K562 (cell line): ENCODE measurements around the gene EPB41L4A. TPM values are rescaled to one million over a fixed set of nuclear protein-coding genes. Genes with fewer than 3 reads are reported as not detected.

Experiments
- ATAC-seq: fragments of 200-7000 bp; cut with Tn5 transposase; 3 replicates; pipeline ENCODE4 v1.9.1; 2020; ENCODE audit warnings: moderate library complexity
- BruUV-seq: library from RNA; stranded (reverse); fragments of 400-500 nt; replicated peaks from 2 replicates; lab custom pipeline; 2021; lab: Mats Ljungman, UMichigan
- CTCF ChIA-PET: fragments of 300-600 bp; formaldehyde crosslinking; extraction: SDS; loops from one replicate; lab custom pipeline; 2021; ENCODE audit warnings: low intra/inter-chr PET ratio; lab: Yijun Ruan, JAX
- POLR2A ChIA-PET: fragments of 300-600, 350-650 bp; sonication (Branson Sonifier 250); formaldehyde crosslinking; extraction: SDS; loops from one replicate; lab custom pipeline; 2021; ENCODE audit warnings: antibody characterized with exemption, inconsistent platforms; lab: Yijun Ruan, JAX
- DNase-seq, 4 experiments: peaks; one replicate each; pipeline versions ENCODE4 v3.0.0 to v3.0.0-alpha.2; 2011 to 2018; ENCODE audit warnings: low spot score in 3 of 4, mixed read lengths in 3 of 4; ENCODE audit errors: extremely low read depth in 1 of 4
- FAIRE-seq: peaks from 2 replicates; lab custom pipeline; 2011; peaks lifted over from hg19 to GRCh38; lab: Jason Lieb, UNC
- H2AFZ ChIP-seq: 2 replicates; pipeline ENCODE4 v1.6.0; 2011; ENCODE audit warnings: low read depth, low read length, control low read depth, inconsistent platforms
- H3K27ac ChIP-seq: fragments of 200-600 bp; 3 replicates; pipeline ENCODE4 v1.8.0; 2011; ENCODE audit warnings: low read depth, mild to moderate bottlenecking, control low read depth, inconsistent platforms, low read length, moderate library complexity, mixed read lengths; ENCODE audit errors: extremely low read depth
- H3K27me3 ChIP-seq, 2 experiments: fragments of 300-600 bp in 1 of 2; 2 replicates in 1 of 2; 3 replicates in 1 of 2; pipeline versions ENCODE4 v1.6.0 to v1.8.0; 2011; ENCODE audit warnings: inconsistent platforms in 2 of 2, low read length in 2 of 2, mild to moderate bottlenecking in 1 of 2, mixed read lengths in 1 of 2, moderate library complexity in 1 of 2; ENCODE audit not compliant: control insufficient read depth in 2 of 2, insufficient read depth in 2 of 2
- H3K36me3 ChIP-seq: fragments of 300-600 bp; 3 replicates; pipeline ENCODE4 v1.8.0; 2011; ENCODE audit warnings: mild to moderate bottlenecking, low read length, inconsistent platforms; ENCODE audit not compliant: control insufficient read depth, insufficient read depth
- H3K4me1 ChIP-seq, 2 experiments: fragments of 200-600 bp in 1 of 2; replicated peaks in 1 of 2; 2 replicates in 1 of 2; 3 replicates in 1 of 2; pipeline versions ENCODE4 v1.5.1 to v1.8.0; 2011; ENCODE audit warnings: inconsistent platforms in 2 of 2, low read length in 2 of 2, mild to moderate bottlenecking in 1 of 2, mixed read lengths in 1 of 2, moderate library complexity in 1 of 2; ENCODE audit not compliant: control insufficient read depth in 2 of 2, insufficient read depth in 2 of 2
- H3K4me2 ChIP-seq: 2 replicates; pipeline ENCODE4 v1.6.1; 2011; ENCODE audit warnings: low read length, control low read depth, inconsistent platforms, mixed read lengths; ENCODE audit not compliant: insufficient read depth
- H3K4me3 ChIP-seq: fragments of 200-600 bp; sonication (generic), shearing (Covaris generic); 2 replicates; pipeline ENCODE4 v1.5.1; 2016; ENCODE audit warnings: control low read depth, inconsistent platforms
- H3K79me2 ChIP-seq: fragments of 200-600 bp; 3 replicates; pipeline ENCODE4 v1.8.0; 2011; ENCODE audit warnings: low read length, inconsistent platforms; ENCODE audit not compliant: control insufficient read depth, insufficient read depth
- H3K9ac ChIP-seq, 2 experiments: 2 replicates each; pipeline versions ENCODE4 v1.6.0 to v1.6.1; 2011; ENCODE audit warnings: low read depth in 2 of 2, low read length in 2 of 2, control low read depth in 1 of 2, inconsistent platforms in 1 of 2, mild to moderate bottlenecking in 1 of 2, mixed read lengths in 1 of 2; ENCODE audit not compliant: insufficient read depth in 1 of 2
- H3K9me1 ChIP-seq: one replicate; pipeline ENCODE4 v1.6.0; 2011; ENCODE audit warnings: inconsistent platforms, mild to moderate bottlenecking, low read length, moderate library complexity; ENCODE audit not compliant: control insufficient read depth, insufficient read depth
- H3K9me3 ChIP-seq: replicated peaks from 2 replicates; pipeline ENCODE4 v1.5.1; 2011; ENCODE audit warnings: low read depth, low read length, inconsistent platforms; ENCODE audit not compliant: control insufficient read depth, insufficient read depth
- H4K20me1 ChIP-seq: replicated peaks from 2 replicates; pipeline ENCODE4 v1.6.1; 2011; ENCODE audit warnings: low read length, inconsistent platforms, mixed read lengths; ENCODE audit not compliant: control insufficient read depth, insufficient read depth
- BACH1 ChIP-seq: fragments of 200-800 bp; sonication (Bioruptor generic); IDR thresholded peaks from 2 replicates; pipeline ENCODE4 v1.6.1; 2016; ENCODE audit warnings: missing genetic modification characterization, missing compliant biosample characterization
- HNRNPH1 ChIP-seq: fragments of 200-400 bp; formaldehyde crosslinking; optimal IDR thresholded peaks from 2 replicates; pipeline ENCODE3; 2017; ENCODE audit warnings: low read depth, mild to moderate bottlenecking, low read length, moderate library complexity
- JUN ChIP-seq, 2 experiments: sonication (generic) in 1 of 2; formaldehyde crosslinking in 1 of 2; IDR thresholded peaks; 2 replicates each; pipeline versions ENCODE4 v1.6.1 to v1.8.0; 2012 to 2022; ENCODE audit warnings: borderline replicate concordance in 2 of 2, mild to moderate bottlenecking in 2 of 2, improper control_type of control experiment in 1 of 2, low read depth in 1 of 2, low read length in 1 of 2, missing genetic modification reagents in 1 of 2
- PHB ChIP-seq: fragments of 250-450 bp; sonication (Bioruptor Pico); IDR thresholded peaks from 2 replicates; pipeline ENCODE4 v1.5.0; 2021
- ZC3H8 ChIP-seq: fragments of 450-650 bp; IDR thresholded peaks from 2 replicates; pipeline ENCODE4 v1.6.1; 2017
- ZNF212 ChIP-seq: fragments of 450-650 bp; formaldehyde crosslinking; IDR thresholded peaks from 2 replicates; pipeline ENCODE4 v1.4.0; 2020; ENCODE audit warnings: mild to moderate bottlenecking
- ZNF232 ChIP-seq: sonication (generic); formaldehyde crosslinking; IDR thresholded peaks from 2 replicates; pipeline ENCODE4 v1.8.0; 2022; ENCODE audit warnings: mild to moderate bottlenecking, missing genetic modification reagents
- WGBS: fragments of 100-300 bp; shearing (Covaris generic); methylation state at CpG from one replicate; pipeline ENCODE4 v1.1.6; 2016; ENCODE audit warnings: low coverage, mixed read lengths; ENCODE audit not compliant: insufficient coverage; ENCODE audit errors: missing lambda C conversion rate; 5-methylcytosine and 5-hydroxymethylcytosine counted together
- in situ Hi-C: fragments of 300-500 bp; cut with MboI; formaldehyde crosslinking; loops from 4 replicates; pipeline ENCODE4 v1.15.0; 2018; ENCODE audit warnings: inconsistent platforms, mixed read lengths
- intact Hi-C: fragments of 100-400 bp; cut with micrococcal nuclease; formaldehyde crosslinking; loops from 2 replicates; pipeline ENCODE4 v1.14.2; 2022
- polyA plus RNA-seq, 8 experiments: library from polyadenylated mRNA; depleted of rRNA in 4 of 8; stranded (reverse) in 5 of 8; unstranded in 3 of 8; fragments of >200 nt; fragmentation: Nextera tagmentation in 2 of 8; fragmentation: Illumina TruSeq in 1 of 8; extraction: Ambion mirVana in 2 of 8; extraction: Trizol in 1 of 8; gene quantifications; 2 replicates each; pipeline versions ENCODE4 v1.2.1 to v1.2.3, GENCODE V29; 2011 to 2014; ENCODE audit warnings: inconsistent platforms in 1 of 8, missing spikeins in 1 of 8
- total RNA-seq, 7 experiments: library from RNA; depleted of rRNA in 6 of 7; stranded (reverse); fragments of >200 nt in 6 of 7; fragmentation: Illumina TruSeq in 2 of 7; extraction: Trizol in 2 of 7; gene quantifications; 2 replicates each; pipeline versions ENCODE4 v1.2.1 to v1.2.3, GENCODE V29; 2011 to 2021; ENCODE audit warnings: low replicate concordance in 1 of 7
- TF ChIP-seq, protein P1 (sequence below): fragments of 250-450 bp; sonication (Bioruptor Pico); IDR thresholded peaks from 2 replicates; pipeline ENCODE4 v1.5.0; 2022; ENCODE audit warnings: mild to moderate bottlenecking
- TF ChIP-seq, protein P2 (sequence below): sonication (generic); formaldehyde crosslinking; IDR thresholded peaks from 2 replicates; pipeline ENCODE4 v1.8.0; 2022; ENCODE audit warnings: mild to moderate bottlenecking, missing genetic modification reagents
- TF ChIP-seq, protein P3 (sequence below): sonication (generic); formaldehyde crosslinking; IDR thresholded peaks from 2 replicates; pipeline ENCODE4 v1.9.0; 2022; ENCODE audit warnings: mild to moderate bottlenecking, missing genetic modification reagents

The EPB41L4A gene
- total and polyA plus RNA-seq, 9 of the 15 experiments (the other 6 are each of a cell fraction or from before 2014, with no cell fraction given), result 0.04 to 0.35 (median 0.12) TPM; not detected in 3

DNA sequence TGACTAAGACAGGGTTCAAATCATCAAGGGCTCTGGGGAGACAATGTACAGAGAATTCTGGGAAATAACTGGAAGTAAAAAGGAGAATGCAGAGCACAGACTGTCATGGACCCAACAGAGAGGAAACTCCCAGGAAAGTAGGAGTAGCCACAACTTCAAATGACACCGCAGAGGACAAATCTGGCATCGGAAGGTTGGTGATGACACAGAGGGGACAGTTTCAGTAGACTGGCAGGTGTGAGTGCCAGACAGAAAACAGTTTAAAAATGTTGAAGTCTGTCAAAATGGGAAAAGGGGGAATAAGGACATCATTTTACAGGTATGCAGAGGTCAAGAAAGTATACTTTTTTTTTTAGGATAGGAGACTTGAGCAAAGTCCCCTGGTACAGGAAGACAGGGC is 70.2 kb downstream of the EPB41L4A start (continued):
- TF ChIP-seq HNRNPH1 (no peak), ZNF212 (CRISPR knock-in tag) (no peak), ZNF232 (CRISPR knock-in tag) (no peak), BACH1 (tag) (no peak), ZC3H8 (no peak)
- TF ChIP-seq, protein P1, sequence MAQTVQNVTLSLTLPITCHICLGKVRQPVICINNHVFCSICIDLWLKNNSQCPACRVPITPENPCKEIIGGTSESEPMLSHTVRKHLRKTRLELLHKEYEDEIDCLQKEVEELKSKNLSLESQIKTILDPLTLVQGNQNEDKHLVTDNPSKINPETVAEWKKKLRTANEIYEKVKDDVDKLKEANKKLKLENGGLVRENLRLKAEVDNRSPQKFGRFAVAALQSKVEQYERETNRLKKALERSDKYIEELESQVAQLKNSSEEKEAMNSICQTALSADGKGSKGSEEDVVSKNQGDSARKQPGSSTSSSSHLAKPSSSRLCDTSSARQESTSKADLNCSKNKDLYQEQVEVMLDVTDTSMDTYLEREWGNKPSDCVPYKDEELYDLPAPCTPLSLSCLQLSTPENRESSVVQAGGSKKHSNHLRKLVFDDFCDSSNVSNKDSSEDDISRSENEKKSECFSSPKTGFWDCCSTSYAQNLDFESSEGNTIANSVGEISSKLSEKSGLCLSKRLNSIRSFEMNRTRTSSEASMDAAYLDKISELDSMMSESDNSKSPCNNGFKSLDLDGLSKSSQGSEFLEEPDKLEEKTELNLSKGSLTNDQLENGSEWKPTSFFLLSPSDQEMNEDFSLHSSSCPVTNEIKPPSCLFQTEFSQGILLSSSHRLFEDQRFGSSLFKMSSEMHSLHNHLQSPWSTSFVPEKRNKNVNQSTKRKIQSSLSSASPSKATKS (CRISPR knock-in tag), result no peak

DNA sequence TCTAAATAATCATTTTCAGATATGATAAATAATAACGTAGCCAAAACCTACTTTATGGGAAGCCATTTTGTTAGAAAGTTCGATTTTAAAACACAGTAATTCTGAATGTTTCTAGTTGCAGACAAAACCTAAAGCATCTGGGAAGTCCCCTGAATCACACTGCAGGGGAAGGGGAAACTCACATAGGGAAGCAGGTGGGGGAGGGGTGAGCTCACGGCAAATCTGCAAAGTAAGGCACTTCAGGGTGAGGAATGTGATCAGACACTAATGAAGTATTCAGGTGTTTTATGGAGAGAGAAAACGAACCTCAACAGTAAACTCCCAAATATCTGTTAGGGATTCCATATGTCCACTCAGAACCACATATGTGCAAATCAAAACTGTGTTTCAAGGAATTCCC is 70.7 kb downstream of the EPB41L4A start:
- no peak for FAIRE-seq
- no peak for DNase-seq
- TF ChIP-seq, protein P2, sequence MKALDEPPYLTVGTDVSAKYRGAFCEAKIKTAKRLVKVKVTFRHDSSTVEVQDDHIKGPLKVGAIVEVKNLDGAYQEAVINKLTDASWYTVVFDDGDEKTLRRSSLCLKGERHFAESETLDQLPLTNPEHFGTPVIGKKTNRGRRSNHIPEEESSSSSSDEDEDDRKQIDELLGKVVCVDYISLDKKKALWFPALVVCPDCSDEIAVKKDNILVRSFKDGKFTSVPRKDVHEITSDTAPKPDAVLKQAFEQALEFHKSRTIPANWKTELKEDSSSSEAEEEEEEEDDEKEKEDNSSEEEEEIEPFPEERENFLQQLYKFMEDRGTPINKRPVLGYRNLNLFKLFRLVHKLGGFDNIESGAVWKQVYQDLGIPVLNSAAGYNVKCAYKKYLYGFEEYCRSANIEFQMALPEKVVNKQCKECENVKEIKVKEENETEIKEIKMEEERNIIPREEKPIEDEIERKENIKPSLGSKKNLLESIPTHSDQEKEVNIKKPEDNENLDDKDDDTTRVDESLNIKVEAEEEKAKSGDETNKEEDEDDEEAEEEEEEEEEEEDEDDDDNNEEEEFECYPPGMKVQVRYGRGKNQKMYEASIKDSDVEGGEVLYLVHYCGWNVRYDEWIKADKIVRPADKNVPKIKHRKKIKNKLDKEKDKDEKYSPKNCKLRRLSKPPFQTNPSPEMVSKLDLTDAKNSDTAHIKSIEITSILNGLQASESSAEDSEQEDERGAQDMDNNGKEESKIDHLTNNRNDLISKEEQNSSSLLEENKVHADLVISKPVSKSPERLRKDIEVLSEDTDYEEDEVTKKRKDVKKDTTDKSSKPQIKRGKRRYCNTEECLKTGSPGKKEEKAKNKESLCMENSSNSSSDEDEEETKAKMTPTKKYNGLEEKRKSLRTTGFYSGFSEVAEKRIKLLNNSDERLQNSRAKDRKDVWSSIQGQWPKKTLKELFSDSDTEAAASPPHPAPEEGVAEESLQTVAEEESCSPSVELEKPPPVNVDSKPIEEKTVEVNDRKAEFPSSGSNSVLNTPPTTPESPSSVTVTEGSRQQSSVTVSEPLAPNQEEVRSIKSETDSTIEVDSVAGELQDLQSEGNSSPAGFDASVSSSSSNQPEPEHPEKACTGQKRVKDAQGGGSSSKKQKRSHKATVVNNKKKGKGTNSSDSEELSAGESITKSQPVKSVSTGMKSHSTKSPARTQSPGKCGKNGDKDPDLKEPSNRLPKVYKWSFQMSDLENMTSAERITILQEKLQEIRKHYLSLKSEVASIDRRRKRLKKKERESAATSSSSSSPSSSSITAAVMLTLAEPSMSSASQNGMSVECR (CRISPR knock-in tag), result no peak
- TF ChIP-seq JUN (IDR thresholded peaks at IDR 0.05; ENCODE audit: borderline replicate concordance, low read depth, low read length) (no peak), JUN (CRISPR knock-in tag; IDR thresholded peaks at IDR 0.05; ENCODE audit: borderline replicate concordance) (no peak), PHB (no peak)
- TF ChIP-seq, protein P3, sequence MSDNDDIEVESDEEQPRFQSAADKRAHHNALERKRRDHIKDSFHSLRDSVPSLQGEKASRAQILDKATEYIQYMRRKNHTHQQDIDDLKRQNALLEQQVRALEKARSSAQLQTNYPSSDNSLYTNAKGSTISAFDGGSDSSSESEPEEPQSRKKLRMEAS (CRISPR knock-in tag), result no peak

More for the DNA sequence above, 70.7 kb downstream of the EPB41L4A start:
- ChIA-PET CTCF (no interaction called here), POLR2A (interaction anchor here (1.8 kb wide), 1 partner anchor 9 kb away, joined by 8 read pairs; no protein-coding TSS in a partner anchor)
- Histone ChIP-seq H3K4me2 (no peak overlapping the region), H3K27me3 (peaks cover 0 to 6% of the 10 kb centered on the region in 2 experiments; a peak in 1 of 5 replicates), H4K20me1 (no peaks in the 10 kb centered on the region), H3K9me3 (no peaks in the 10 kb centered on the region), H3K9me1 (no peaks in the 10 kb centered on the region), H3K9ac (no peak overlapping the region), H3K79me2 (no peaks in the 10 kb centered on the region), H3K4me1 (no peaks in the 10 kb centered on the region), H3K27ac (no peak overlapping the region), H3K4me3 (no peak overlapping the region), H3K36me3 (no peaks in the 10 kb centered on the region), H2AFZ (no peak overlapping the region)
- ATAC-seq, result no peak
- 4% methylated on average over 4 of the region's 4 CpGs for WGBS
- intact Hi-C loops (no loop called here), in situ Hi-C loops (no loop called here)
- no TSS peak for BruUV-seq
